GM12865 (cell line): ENCODE results near the gene BLM.

Experiments used
- DNase-seq: peaks from one replicate; pipeline ENCODE4 v3.0.0; 2010; ENCODE audit warnings: low read depth
- H3K4me3 ChIP-seq: 2 replicates; pipeline ENCODE4 v1.5.1; 2011; ENCODE audit warnings: mild to moderate bottlenecking, low read depth, low read length, control low read depth
- TF ChIP-seq, protein P1 (sequence below): IDR thresholded peaks from 2 replicates; pipeline ENCODE4 v1.5.1; 2011; ENCODE audit warnings: low read length, control low read depth, low read depth, inconsistent platforms; ENCODE audit not compliant: insufficient read depth; ENCODE audit errors: missing control alignments

The BLM gene

DNA sequence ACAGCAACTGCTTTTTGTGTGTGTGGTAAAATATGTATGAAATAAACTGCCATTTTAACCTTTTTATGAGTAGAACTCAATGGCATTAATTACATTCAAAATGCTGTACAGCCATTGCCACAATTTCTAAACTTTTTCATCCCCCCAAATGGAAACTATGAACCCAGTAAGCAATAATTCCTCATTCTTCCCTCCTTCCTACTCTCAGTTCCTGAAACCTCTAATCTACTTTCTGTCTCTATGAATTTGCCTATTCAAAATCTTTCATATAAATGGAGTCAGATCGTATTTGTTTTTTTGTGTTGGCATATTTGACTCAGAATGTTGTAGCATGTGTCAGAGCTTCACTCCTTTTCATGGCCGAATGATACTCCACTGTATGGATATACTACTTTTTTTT is 5.3 kb upstream of the BLM start:
- TF ChIP-seq, protein P1, sequence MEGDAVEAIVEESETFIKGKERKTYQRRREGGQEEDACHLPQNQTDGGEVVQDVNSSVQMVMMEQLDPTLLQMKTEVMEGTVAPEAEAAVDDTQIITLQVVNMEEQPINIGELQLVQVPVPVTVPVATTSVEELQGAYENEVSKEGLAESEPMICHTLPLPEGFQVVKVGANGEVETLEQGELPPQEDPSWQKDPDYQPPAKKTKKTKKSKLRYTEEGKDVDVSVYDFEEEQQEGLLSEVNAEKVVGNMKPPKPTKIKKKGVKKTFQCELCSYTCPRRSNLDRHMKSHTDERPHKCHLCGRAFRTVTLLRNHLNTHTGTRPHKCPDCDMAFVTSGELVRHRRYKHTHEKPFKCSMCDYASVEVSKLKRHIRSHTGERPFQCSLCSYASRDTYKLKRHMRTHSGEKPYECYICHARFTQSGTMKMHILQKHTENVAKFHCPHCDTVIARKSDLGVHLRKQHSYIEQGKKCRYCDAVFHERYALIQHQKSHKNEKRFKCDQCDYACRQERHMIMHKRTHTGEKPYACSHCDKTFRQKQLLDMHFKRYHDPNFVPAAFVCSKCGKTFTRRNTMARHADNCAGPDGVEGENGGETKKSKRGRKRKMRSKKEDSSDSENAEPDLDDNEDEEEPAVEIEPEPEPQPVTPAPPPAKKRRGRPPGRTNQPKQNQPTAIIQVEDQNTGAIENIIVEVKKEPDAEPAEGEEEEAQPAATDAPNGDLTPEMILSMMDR, result no peak

DNA sequence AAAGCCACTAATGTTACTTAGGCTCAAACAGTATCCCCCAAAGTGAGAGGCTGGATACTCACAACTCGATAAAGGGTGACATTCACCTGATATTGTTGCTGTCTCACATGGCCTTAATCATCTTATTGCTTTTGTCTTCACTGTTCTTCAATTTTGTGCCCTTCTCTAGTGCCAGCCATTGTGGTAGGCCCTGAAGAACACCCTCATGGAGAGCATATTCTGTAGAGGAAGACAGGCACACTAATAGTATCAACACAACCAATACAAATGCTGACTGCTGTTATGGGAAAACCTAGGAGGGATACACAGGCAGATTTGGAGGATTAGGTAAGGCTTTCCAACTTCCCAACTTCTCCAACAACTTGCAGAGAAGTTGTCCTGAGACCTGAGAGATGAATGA is 4.1 kb upstream of the BLM start:
- H3K4me3 ChIP-seq, result no peak overlapping the region
- no peak for DNase-seq
- TF ChIP-seq, protein P1, result no peak

More for the DNA sequence above, 5.3 kb upstream of the BLM start:
- no peak for DNase-seq
- H3K4me3 ChIP-seq, result no peak overlapping the region

DNA sequence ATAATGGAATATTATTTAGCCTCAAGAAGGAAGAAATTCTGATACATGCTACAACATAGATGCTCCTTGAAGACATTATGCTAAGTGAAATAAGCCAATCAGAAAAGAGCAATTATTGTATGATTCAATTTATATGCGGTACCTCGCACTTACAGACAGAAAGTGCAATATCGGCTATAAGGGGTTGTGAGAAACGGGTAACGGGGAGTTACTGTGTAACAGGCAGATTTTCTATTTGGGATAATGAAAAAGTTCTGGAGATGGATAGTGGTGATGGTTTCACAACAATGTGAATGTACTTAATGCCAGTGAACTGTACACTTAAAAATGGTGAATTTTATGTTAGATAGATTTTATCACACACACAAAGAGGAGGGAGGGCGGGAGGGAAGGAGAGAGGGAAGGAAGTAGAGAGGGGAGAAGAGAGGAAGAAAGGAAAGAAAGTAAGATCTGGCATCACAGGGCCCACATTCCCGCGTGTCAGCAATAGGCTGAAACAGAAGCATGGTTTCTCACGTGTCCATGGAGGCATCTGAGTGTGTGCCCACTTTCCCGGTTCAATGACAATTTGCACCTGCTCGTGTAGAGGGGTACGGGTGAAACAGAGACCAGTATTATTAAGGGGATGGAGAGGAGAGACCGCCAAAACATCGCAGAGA is 700 bp upstream of the BLM start:
- H3K4me3 ChIP-seq, result peak overlapping the region; percentile 92
- TF ChIP-seq, protein P1, result no peak
- no peak for DNase-seq

DNA sequence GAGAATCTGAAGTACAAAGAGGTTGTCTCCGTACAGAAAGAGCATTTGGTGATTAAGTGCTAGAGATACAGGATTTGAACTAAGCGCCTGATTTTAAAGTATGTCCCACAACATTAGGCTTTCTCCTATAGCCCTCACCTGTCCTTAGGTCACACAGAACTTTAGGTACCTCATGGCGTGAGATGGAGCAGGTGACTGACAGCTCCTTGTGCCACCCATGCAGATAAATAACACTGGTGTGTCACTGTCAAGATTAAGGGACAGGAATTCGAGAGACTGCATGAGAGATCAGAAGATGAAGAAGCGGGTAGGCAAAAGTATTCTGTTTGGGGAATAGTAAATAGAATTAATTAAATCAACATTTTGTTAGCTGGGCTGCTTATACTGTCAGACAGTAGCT is 1.1 kb downstream of the BLM start:
- DNase-seq, result peak; percentile 16
- peak overlapping the region; percentile 83 for H3K4me3 ChIP-seq
- TF ChIP-seq, protein P1, result no peak

DNA sequence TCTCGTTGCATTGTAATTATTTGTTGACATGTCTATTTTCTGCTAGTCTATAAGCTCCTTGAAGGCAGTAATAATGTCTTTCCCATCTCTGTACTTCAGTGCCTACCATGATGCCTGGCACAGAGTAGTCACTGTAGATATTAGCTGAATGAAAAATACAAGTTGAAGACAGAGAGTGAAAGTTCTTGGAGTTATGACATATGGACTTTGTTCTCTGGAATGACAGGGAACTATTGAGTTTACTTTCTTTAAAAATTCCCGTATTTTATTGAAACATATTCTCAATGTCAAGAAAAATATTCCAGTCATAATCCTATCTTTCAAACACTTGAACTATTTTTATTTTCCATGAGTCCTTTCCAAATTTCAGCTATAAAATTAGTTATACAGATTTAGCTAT is 3.0 kb downstream of the BLM start:
- TF ChIP-seq, protein P1, result no peak
- no peak overlapping the region for H3K4me3 ChIP-seq
- no peak for DNase-seq

DNA sequence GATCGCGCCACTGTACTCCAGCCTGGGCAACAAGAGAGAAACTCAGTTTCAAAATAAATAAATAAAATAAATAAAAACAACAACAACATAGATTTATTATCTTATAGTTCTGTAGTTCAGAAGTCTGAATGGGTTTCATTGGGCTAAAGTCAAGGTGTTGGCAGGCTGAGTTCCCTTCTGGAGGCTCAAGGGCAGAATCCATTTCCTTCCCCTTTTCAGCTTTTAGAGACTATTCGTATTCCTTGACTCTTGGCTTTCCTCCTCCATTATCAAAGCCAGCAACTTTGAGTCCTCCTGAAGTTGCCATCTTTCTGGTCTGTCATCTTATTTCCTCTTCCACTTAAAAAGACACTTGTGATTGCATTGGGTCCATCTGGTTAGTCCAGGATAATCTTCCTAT is 12.1 kb downstream of the BLM start:
- TF ChIP-seq, protein P1, result no peak
- DNase-seq, result no peak
- no peak overlapping the region for H3K4me3 ChIP-seq

DNA sequence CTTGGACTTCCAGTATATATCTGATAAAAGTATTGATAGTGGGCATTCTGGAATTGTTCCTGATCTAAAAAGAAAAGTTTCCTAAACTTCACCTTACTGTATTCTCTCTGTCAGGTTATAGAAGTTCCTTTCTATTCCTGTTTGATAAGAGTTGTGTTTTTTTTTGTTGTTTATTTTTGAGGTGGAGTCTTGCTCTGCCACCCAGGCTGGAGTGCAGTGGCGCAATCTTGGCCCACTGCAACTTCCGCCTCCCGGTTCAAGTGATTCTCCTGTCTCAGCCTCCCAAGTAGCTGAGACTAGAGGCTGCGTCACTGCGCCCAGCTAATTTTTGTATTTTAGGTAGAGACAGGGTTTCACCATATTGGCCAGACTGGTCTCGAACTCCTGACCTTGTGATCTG is 13.1 kb downstream of the BLM start:
- TF ChIP-seq, protein P1, result no peak
- no peak for DNase-seq
- no peak overlapping the region for H3K4me3 ChIP-seq
